ENCODE data around the gene SHB.

Gene SHB

DNA sequence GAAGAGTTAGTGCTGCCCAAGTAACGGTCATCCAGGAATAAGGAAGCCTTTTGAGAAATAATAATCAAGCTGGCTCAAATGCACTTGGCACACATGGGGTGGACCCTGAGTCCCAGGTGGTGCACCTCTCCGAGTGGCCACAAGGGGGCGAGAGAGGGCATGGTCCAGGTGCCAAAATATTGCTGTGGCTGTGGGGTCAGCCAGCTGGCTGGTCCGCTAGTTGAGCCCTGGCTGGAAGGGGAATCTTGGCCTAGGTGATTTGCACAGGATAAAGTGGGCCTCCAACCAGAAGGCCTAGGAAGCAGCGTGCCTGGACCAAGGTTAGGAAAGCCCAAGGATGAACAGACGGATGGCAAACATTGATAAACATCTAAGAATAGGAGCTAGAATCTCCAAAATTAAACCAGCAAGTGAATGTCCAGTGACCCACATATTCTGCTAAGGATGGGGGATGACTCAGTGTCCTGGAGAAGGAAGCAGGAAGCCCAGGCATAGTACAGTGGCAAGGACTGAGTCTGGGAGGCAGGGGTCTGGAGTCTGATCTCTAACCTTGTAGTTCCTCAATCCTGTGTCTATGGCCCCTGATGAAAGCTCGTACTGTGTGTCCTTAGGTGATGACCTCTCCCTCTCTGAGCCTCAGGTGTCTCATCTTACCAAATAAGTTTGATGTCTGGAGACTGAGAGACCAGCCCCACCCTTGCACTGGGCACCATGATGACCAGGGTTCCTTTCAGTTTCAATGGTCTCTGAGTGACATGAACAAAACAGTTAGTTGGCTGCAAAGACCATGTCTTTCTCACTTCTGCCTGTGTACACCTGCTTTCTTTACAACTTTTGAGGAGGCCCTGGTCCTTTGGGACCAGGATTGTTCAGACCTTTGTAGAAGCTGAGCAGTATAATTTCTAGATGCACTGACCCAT, 19.2 kb upstream of the SHB start:
- Histone ChIP-seq H3K27me3 (ENCODE audit: control insufficient read depth in 1 of 2, insufficient read depth in 2 of 2, low read length in 2 of 2) (no peaks in the 10 kb centered on the region), H3K36me3 (ENCODE audit: control insufficient read depth in 1 of 2, insufficient read depth in 2 of 2, low read length in 2 of 2) (no peaks in the 10 kb centered on the region), H3K4me1 (ENCODE audit: control insufficient read depth in 1 of 2, insufficient read depth in 2 of 2, low read length in 2 of 2) (no peaks in the 10 kb centered on the region), H3K27ac (ENCODE audit: low read depth, low read length) (no peak overlapping the region), H3K9me3 (ENCODE audit: control insufficient read depth in 1 of 2, low read length in 2 of 2) (no peaks in the 10 kb centered on the region), H3K4me3 (ENCODE audit: low read depth in 1 of 2, low read length in 2 of 2) (no peak overlapping the region), H3K9ac (ENCODE audit: low read depth in 1 of 2, low read length in 2 of 2) (no peak overlapping the region)

DNA sequence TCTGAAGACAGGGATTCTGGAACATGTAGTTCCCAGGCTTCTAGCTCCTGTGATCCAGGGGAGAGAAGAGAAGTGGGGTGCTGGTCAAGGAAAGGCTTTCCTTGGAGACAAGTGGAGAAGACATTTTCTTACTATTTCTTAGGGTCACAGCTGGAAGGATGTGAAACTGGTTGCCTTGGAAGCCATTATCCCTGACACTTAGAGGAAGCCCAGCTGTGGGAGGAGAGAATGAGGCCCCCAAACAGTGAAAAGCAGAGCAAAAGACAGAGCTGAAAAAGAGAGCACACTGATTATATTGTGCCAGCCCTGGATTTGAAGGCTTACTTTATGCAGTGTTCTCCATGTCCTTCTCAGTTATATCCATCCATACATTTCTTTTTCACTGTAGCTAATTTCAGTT, 17.5 kb upstream of the SHB start:
- no peak overlapping the region for H3K4me3 ChIP-seq (ENCODE audit: low read depth in 1 of 2, low read length in 2 of 2)
- H3K27ac ChIP-seq (ENCODE audit: low read depth, low read length): no peak overlapping the region
- no peak overlapping the region for H3K9ac ChIP-seq (ENCODE audit: low read depth in 1 of 2, low read length in 2 of 2)
- H3K36me3 ChIP-seq (ENCODE audit: control insufficient read depth in 1 of 2, insufficient read depth in 2 of 2, low read length in 2 of 2): no peaks in the 10 kb centered on the region
- H3K4me1 ChIP-seq (ENCODE audit: control insufficient read depth in 1 of 2, insufficient read depth in 2 of 2, low read length in 2 of 2): no peaks in the 10 kb centered on the region
- H3K9me3 ChIP-seq (ENCODE audit: control insufficient read depth in 1 of 2, low read length in 2 of 2): no peaks in the 10 kb centered on the region
- no peaks in the 10 kb centered on the region for H3K27me3 ChIP-seq (ENCODE audit: control insufficient read depth in 1 of 2, insufficient read depth in 2 of 2, low read length in 2 of 2)

DNA sequence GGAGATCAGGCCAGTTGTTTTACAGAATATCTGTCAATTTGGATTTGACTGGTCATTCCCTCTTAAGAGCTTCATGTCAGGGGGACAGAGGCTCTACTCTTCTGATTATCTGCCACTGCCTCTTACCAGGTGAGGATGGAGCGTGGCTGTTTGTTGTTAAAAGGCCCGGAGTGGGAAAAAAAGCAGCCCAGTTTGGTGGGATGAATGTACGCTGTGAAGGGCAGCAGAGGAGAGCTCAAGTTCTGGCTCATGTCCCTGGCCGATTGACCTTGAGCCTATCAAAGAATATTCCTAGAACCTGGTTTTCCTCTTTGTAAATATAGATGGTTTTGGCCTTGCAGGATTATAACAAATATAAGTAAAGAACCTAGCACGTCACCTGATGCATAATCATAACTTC, 16.3 kb upstream of the SHB start:
- Histone ChIP-seq H3K27ac (ENCODE audit: low read depth, low read length) (no peak overlapping the region), H3K4me1 (ENCODE audit: control insufficient read depth in 1 of 2, insufficient read depth in 2 of 2, low read length in 2 of 2) (no peaks in the 10 kb centered on the region), H3K4me3 (ENCODE audit: low read depth in 1 of 2, low read length in 2 of 2) (no peak overlapping the region), H3K27me3 (ENCODE audit: control insufficient read depth in 1 of 2, insufficient read depth in 2 of 2, low read length in 2 of 2) (no peaks in the 10 kb centered on the region), H3K36me3 (ENCODE audit: control insufficient read depth in 1 of 2, insufficient read depth in 2 of 2, low read length in 2 of 2) (no peaks in the 10 kb centered on the region), H3K9ac (ENCODE audit: low read depth in 1 of 2, low read length in 2 of 2) (no peak overlapping the region), H3K9me3 (ENCODE audit: control insufficient read depth in 1 of 2, low read length in 2 of 2) (no peaks in the 10 kb centered on the region)

DNA sequence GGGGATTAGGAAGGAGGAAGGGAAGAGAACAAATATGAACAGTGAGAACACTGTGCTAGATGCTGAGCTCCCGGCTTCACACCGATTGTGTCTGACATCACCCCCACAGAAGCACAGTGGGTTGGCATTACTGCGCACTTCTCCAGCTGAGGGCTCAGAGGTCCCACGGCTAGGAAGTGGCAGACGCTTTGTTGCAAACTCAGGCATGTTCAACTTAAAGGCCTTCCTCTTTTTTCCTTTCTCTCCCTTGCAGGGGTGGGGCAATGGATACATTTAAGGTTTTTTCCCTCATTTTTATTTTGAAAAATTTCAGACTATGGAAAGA, 15.5 kb upstream of the SHB start:
- H3K9ac ChIP-seq (ENCODE audit: low read depth in 1 of 2, low read length in 2 of 2): no peak overlapping the region
- no peaks in the 10 kb centered on the region for H3K36me3 ChIP-seq (ENCODE audit: control insufficient read depth in 1 of 2, insufficient read depth in 2 of 2, low read length in 2 of 2)
- H3K4me1 ChIP-seq (ENCODE audit: control insufficient read depth in 1 of 2, insufficient read depth in 2 of 2, low read length in 2 of 2): peaks cover 0 to 5% of the 10 kb centered on the region in 2 donors
- no peaks in the 10 kb centered on the region for H3K9me3 ChIP-seq (ENCODE audit: control insufficient read depth in 1 of 2, low read length in 2 of 2)
- no peaks in the 10 kb centered on the region for H3K27me3 ChIP-seq (ENCODE audit: control insufficient read depth in 1 of 2, insufficient read depth in 2 of 2, low read length in 2 of 2)
- H3K27ac ChIP-seq (ENCODE audit: low read depth, low read length): no peak overlapping the region
- no peak overlapping the region for H3K4me3 ChIP-seq (ENCODE audit: low read depth in 1 of 2, low read length in 2 of 2)

DNA sequence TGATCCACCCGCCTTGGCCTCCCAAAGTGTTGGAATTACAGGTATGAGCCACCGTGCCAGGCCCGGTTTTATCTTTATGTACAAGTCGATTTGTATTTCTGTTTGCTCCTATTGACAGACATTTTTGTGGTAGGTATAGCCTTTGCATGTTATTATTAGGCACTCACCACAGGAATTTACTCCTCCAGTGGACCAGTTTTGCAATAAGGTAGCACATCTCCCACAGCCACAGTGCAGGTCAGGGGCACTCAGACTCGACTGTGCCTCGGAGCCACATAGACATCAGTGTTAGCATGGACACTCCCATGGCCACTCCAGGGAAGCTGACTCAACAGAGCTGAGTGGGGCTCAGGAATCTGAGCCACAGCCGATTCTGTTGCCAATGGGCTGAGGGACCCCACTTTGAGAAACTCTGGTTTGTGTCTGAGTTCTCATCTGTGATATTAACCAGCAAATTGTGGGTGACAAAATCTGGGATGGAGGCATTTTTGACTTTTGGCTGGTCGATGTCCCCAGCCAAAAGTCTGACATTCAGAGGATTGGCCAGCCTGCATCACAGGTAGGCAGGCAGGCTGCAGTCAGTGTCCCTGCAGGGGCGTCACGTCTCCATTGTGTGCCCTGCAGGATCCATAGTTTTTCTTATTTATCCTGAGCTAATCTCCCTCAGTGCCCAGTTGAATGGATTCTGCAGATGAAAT, 15.0 kb upstream of the SHB start:
- Histone ChIP-seq H3K27me3 (ENCODE audit: control insufficient read depth in 1 of 2, insufficient read depth in 2 of 2, low read length in 2 of 2) (no peaks in the 10 kb centered on the region), H3K27ac (ENCODE audit: low read depth, low read length) (no peak overlapping the region), H3K4me1 (ENCODE audit: control insufficient read depth in 1 of 2, insufficient read depth in 2 of 2, low read length in 2 of 2) (peaks cover 0 to 10% of the 10 kb centered on the region in 2 donors), H3K36me3 (ENCODE audit: control insufficient read depth in 1 of 2, insufficient read depth in 2 of 2, low read length in 2 of 2) (no peaks in the 10 kb centered on the region), H3K4me3 (ENCODE audit: low read depth in 1 of 2, low read length in 2 of 2) (no peak overlapping the region), H3K9ac (ENCODE audit: low read depth in 1 of 2, low read length in 2 of 2) (no peak overlapping the region), H3K9me3 (ENCODE audit: control insufficient read depth in 1 of 2, low read length in 2 of 2) (no peaks in the 10 kb centered on the region)

DNA sequence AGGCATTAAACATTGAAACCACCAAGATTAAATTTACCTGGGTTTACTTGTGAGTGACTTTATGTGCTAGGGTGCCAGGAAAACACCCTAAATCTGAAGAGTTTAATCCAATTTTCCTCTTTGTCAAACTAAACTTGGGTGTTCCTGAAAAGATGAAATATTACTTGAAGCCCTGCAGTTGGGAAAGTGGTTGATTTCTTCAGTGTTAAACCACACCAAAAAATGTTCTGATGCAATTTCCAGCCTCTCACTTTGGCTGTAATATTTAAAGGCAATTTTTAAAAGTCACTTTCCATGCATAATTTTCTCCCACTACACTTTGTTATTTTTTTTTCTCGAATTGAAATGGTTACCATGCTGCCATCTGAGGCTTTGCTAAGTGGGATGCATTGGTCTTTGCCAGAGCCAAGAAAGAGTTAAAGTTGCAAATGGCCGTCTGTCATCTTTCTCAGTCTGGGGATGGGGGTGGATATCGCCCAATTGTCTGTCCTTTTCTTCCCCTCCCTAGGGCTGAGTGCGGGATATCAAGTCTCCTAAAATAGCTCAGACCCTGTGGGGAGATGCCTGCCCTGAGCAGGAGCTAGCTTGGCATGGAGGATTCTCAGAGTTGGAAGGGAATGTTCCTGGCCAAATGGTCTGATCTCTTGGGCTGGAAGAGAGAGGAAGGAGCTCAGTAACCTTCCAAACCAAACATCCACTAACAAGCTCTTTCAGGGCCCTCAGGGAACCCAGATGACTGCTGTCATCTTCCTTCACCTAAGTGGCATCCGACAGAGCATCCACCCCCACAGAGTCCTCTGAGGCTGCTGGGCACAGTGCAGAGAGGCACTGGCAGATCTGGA, 13.6 kb upstream of the SHB start:
- Histone ChIP-seq H3K9me3 (ENCODE audit: control insufficient read depth in 1 of 2, low read length in 2 of 2) (no peaks in the 10 kb centered on the region), H3K27ac (ENCODE audit: low read depth, low read length) (no peak overlapping the region), H3K27me3 (ENCODE audit: control insufficient read depth in 1 of 2, insufficient read depth in 2 of 2, low read length in 2 of 2) (no peaks in the 10 kb centered on the region), H3K4me1 (ENCODE audit: control insufficient read depth in 1 of 2, insufficient read depth in 2 of 2, low read length in 2 of 2) (peaks cover 0 to 13% of the 10 kb centered on the region in 2 donors), H3K9ac (ENCODE audit: low read depth in 1 of 2, low read length in 2 of 2) (no peak overlapping the region), H3K4me3 (ENCODE audit: low read depth in 1 of 2, low read length in 2 of 2) (no peak overlapping the region), H3K36me3 (ENCODE audit: control insufficient read depth in 1 of 2, insufficient read depth in 2 of 2, low read length in 2 of 2) (no peaks in the 10 kb centered on the region)

DNA sequence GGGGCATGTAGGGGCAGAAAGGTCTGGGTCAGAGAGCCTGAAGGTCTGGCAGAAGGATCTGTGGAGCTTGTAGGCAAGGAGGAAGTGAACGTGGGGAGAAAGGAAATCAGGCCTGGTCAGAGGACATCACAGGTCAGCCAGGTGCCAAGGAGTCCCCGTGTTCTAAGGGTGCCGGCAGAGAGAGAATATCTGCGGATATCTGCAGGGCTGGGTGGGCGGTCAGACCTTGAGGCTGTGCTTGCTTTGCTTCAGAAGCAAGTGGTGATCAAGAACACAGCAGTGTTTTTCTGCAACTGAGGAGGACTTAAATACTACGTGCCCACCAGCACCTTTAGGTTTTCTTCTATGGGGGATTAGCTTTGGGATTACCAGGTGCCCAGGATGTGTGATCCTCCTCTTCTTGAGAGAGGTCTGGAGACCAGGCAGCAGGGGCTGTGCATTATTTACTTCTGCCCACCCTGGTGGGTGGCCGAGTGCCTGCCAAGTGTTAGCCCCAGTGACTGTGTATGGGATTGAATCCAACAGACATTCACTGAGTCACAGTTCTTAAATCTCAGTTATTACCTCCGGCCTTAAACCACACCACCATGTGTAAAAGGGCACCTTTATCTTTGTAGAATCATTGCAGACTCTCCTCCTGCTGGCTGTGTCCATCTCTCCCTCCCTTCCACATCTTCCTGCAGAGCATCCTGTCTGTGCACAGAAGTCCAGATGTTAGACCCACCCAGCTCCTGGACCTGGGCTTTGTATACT, 12.5 kb upstream of the SHB start:
- no peak overlapping the region for H3K4me3 ChIP-seq (ENCODE audit: low read depth in 1 of 2, low read length in 2 of 2)
- H3K9ac ChIP-seq (ENCODE audit: low read depth in 1 of 2, low read length in 2 of 2): no peak overlapping the region
- H3K27ac ChIP-seq (ENCODE audit: low read depth, low read length): no peak overlapping the region
- H3K4me1 ChIP-seq (ENCODE audit: control insufficient read depth in 1 of 2, insufficient read depth in 2 of 2, low read length in 2 of 2): peaks cover 0 to 13% of the 10 kb centered on the region in 2 donors
- no peaks in the 10 kb centered on the region for H3K27me3 ChIP-seq (ENCODE audit: control insufficient read depth in 1 of 2, insufficient read depth in 2 of 2, low read length in 2 of 2)
- H3K36me3 ChIP-seq (ENCODE audit: control insufficient read depth in 1 of 2, insufficient read depth in 2 of 2, low read length in 2 of 2): no peaks in the 10 kb centered on the region
- no peaks in the 10 kb centered on the region for H3K9me3 ChIP-seq (ENCODE audit: control insufficient read depth in 1 of 2, low read length in 2 of 2)

DNA sequence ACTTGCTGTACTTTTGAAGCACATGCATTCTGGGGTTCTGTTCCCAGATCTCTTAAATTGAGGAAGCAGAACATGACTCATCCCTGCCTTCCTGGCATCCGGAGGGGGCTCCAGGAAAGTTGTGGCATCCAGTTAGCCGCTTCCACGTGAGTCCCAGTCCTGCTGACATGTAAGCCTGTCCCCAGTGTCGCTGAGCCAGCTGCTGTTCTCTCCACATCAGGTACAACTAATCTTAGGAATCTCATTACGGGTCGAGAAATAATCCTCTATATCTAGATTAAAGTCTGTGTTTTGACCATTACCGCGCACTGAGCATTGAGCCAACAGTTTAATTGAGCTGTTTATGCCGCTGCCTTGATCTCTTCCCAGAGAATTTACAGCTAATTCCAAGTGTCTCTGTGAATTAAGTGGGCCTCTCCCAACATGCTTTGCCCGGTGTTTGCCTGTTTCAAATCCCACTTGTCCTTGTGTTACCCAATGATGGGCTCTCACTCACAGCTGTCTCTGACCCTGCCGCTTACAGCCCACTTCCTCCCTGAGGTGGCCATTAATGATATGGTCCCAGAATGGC, 10.5 kb upstream of the SHB start:
- no peak overlapping the region for H3K27ac ChIP-seq (ENCODE audit: low read depth, low read length)

DNA sequence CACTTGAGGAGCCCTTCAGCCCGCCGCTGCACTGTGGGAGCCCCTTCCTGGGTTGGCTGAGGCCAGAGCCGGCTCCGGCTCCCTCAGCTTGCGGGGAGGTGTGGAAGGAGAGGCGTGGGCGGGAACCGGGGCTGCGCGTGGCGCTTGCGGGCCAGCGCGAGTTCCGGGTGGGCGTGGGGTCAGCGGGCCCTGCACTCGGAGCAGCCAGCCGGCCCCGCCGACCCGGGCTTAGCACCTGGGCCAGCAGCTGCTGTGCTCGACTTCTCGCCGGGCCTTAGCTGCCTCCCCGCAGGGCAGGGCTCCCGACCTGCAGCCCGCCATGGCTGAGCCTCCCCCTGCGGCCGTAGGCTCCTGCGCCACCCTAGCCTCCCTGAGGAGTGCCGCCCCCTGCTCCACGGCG, 6.2 kb upstream of the SHB start:
- H3K27me3 ChIP-seq (ENCODE audit: control insufficient read depth in 1 of 2, insufficient read depth in 2 of 2, low read length in 2 of 2): no peaks in the 10 kb centered on the region
- no peak overlapping the region for H3K27ac ChIP-seq (ENCODE audit: low read depth, low read length)
- H3K36me3 ChIP-seq (ENCODE audit: control insufficient read depth in 1 of 2, insufficient read depth in 2 of 2, low read length in 2 of 2): no peaks in the 10 kb centered on the region
- no peaks in the 10 kb centered on the region for H3K9me3 ChIP-seq (ENCODE audit: control insufficient read depth in 1 of 2, low read length in 2 of 2)
- peaks cover 12 to 35% of the 10 kb centered on the region in 2 donors for H3K4me1 ChIP-seq (ENCODE audit: control insufficient read depth in 1 of 2, insufficient read depth in 2 of 2, low read length in 2 of 2)
- no peak overlapping the region for H3K9ac ChIP-seq (ENCODE audit: low read depth in 1 of 2, low read length in 2 of 2)
- no peak overlapping the region for H3K4me3 ChIP-seq (ENCODE audit: low read depth in 1 of 2, low read length in 2 of 2)

More for the DNA sequence above, 10.5 kb upstream of the SHB start:
- Histone ChIP-seq H3K9ac (ENCODE audit: low read depth in 1 of 2, low read length in 2 of 2) (no peak overlapping the region), H3K36me3 (ENCODE audit: control insufficient read depth in 1 of 2, insufficient read depth in 2 of 2, low read length in 2 of 2) (no peaks in the 10 kb centered on the region), H3K4me1 (ENCODE audit: control insufficient read depth in 1 of 2, insufficient read depth in 2 of 2, low read length in 2 of 2) (peaks cover 4 to 16% of the 10 kb centered on the region in 2 donors), H3K27me3 (ENCODE audit: control insufficient read depth in 1 of 2, insufficient read depth in 2 of 2, low read length in 2 of 2) (no peaks in the 10 kb centered on the region), H3K9me3 (ENCODE audit: control insufficient read depth in 1 of 2, low read length in 2 of 2) (no peaks in the 10 kb centered on the region), H3K4me3 (ENCODE audit: low read depth in 1 of 2, low read length in 2 of 2) (no peak overlapping the region)
